Keratinocyte (primary cell): ENCODE measurements around the gene SH3GLB1. TPM values are rescaled to one million over a fixed set of nuclear protein-coding genes. Genes with fewer than 3 reads are reported as not detected.

ENCODE experiments used
- DNase-seq: peaks from one replicate; pipeline ENCODE4 v3.0.0-alpha.2; 2011; ENCODE audit warnings: low read depth, missing footprints, low spot score
- FAIRE-seq: peaks from 2 replicates; lab custom pipeline; 2011; peaks lifted over from hg19 to GRCh38; lab: Jason Lieb, UNC
- H2AFZ ChIP-seq: 2 replicates; pipeline ENCODE4 v1.6.0; 2012; ENCODE audit warnings: low read length, control low read depth, inconsistent platforms; ENCODE audit not compliant: control insufficient read depth
- H3K27ac ChIP-seq: 2 replicates; pipeline ENCODE4 v1.5.1; 2011; ENCODE audit warnings: low read length; ENCODE audit not compliant: control insufficient read depth, insufficient read depth
- H3K27me3 ChIP-seq: 3 replicates; pipeline ENCODE4 v1.6.0; 2011; ENCODE audit warnings: low read length; ENCODE audit not compliant: control insufficient read depth, insufficient read depth; ENCODE audit errors: extremely low read depth
- H3K36me3 ChIP-seq, 2 experiments: 2 replicates in 1 of 2; 3 replicates in 1 of 2; pipeline ENCODE4 v1.5.1; 2011; ENCODE audit warnings: low read length in 2 of 2, mild to moderate bottlenecking in 1 of 2; ENCODE audit not compliant: control insufficient read depth in 2 of 2, insufficient read depth in 2 of 2; ENCODE audit errors: extremely low read depth in 1 of 2
- H3K4me1 ChIP-seq: 3 replicates; pipeline ENCODE4 v1.5.1; 2011; ENCODE audit warnings: low read length; ENCODE audit not compliant: control insufficient read depth, insufficient read depth; ENCODE audit errors: extremely low read depth
- H3K4me2 ChIP-seq: 3 replicates; pipeline ENCODE4 v1.6.0; 2011; ENCODE audit warnings: low read depth, low read length; ENCODE audit not compliant: control insufficient read depth, insufficient read depth; ENCODE audit errors: extremely low read depth
- H3K4me3 ChIP-seq, 3 experiments: fragments of 200-600 bp in 1 of 3; sonication (generic) in 1 of 3; 2 replicates in 2 of 3; 3 replicates in 1 of 3; pipeline ENCODE4 v1.5.1; 2011 to 2016; ENCODE audit warnings: low read length in 3 of 3, mild to moderate bottlenecking in 3 of 3, control low read depth in 2 of 3, inconsistent platforms in 1 of 3, low read depth in 1 of 3, mixed read lengths in 1 of 3, mixed run types in 1 of 3, moderate library complexity in 1 of 3; ENCODE audit not compliant: control insufficient read depth in 2 of 3, insufficient read depth in 2 of 3; ENCODE audit errors: extremely low read depth in 1 of 3
- H3K79me2 ChIP-seq: 2 replicates; pipeline ENCODE4 v1.6.0; 2012; ENCODE audit warnings: low read length; ENCODE audit not compliant: control insufficient read depth, insufficient read depth
- H3K9ac ChIP-seq: 3 replicates; pipeline ENCODE4 v1.6.0; 2011; ENCODE audit warnings: low read length; ENCODE audit not compliant: control insufficient read depth, insufficient read depth; ENCODE audit errors: extremely low read depth
- H3K9me1 ChIP-seq: 3 replicates; pipeline ENCODE4 v1.6.0; 2011; ENCODE audit warnings: low read length; ENCODE audit not compliant: control insufficient read depth, insufficient read depth; ENCODE audit errors: extremely low read depth
- H3K9me3 ChIP-seq: 2 replicates; pipeline ENCODE4 v1.5.1; 2012; ENCODE audit warnings: low read depth, low read length; ENCODE audit not compliant: control insufficient read depth
- H4K20me1 ChIP-seq: 3 replicates; pipeline ENCODE4 v1.6.0; 2011; ENCODE audit warnings: low read length; ENCODE audit not compliant: control insufficient read depth, insufficient read depth; ENCODE audit errors: extremely low read depth
- EZH2 ChIP-seq: IDR thresholded peaks from one replicate; pipeline ENCODE4 v1.6.1; 2012; ENCODE audit warnings: inconsistent platforms, mild to moderate bottlenecking, low read length, moderate library complexity
- dilution Hi-C: fragments of 300-500 bp; cut with MboI; formaldehyde crosslinking; loops from one replicate; pipeline ENCODE4 v1.7.0; 2020; ENCODE audit warnings: low sequenced_read_pairs; ENCODE audit not compliant: extremely low pct_ligation_motif_present
- polyA plus RNA-seq, 5 experiments: library from polyadenylated mRNA; depleted of rRNA in 3 of 5; stranded (reverse) in 3 of 5; stranded (forward) in 1 of 5; unstranded in 1 of 5; fragments of >200 nt; gene quantifications; 1 replicate in 1 of 5; 2 replicates in 3 of 5; 3 replicates in 1 of 5; pipeline versions ENCODE4 v1.2.1 to v1.2.3, GENCODE V29; 2011 to 2012; ENCODE audit warnings: missing spikeins in 2 of 5, low read depth in 1 of 5, low replicate concordance in 1 of 5
- TF ChIP-seq, protein P1 (sequence below), 3 experiments: IDR thresholded peaks in 1 of 3; conservative IDR thresholded peaks in 1 of 3; optimal IDR thresholded peaks in 1 of 3; 2 replicates in 2 of 3; 3 replicates in 1 of 3; pipeline versions ENCODE3 to v1.5.1; 2011; ENCODE audit warnings: low read length in 3 of 3, mild to moderate bottlenecking in 3 of 3, moderate library complexity in 2 of 3, control low read depth in 1 of 3, inconsistent platforms in 1 of 3; ENCODE audit not compliant: insufficient read depth in 2 of 3; ENCODE audit errors: extremely low read depth in 1 of 3

The SH3GLB1 gene
- polyA plus RNA-seq, 1 donor (not counting 4 experiments of a cell fraction or from before 2014, with no cell fraction given): 77.1 TPM

DNA sequence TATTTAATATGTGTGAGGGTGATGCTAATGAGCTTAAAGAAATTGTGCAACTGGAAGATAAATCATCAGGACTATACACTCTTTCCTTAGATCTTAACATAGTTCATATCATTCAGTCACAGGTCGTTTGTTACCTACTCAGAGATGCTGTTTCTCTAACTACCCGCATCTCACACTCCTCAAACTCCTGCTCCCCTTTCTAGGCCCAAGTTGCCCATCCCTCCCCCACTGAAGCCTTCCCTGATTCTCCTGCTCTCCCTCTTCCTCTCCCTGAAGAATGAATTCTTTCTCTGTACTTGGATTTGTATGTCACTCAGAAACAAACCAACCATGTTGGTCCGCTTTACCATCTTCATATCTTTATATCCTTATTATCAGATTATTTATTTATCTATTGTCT lies 9.1 kb downstream of the SH3GLB1 start:
- no peak for DNase-seq
- Histone ChIP-seq H3K27me3 (no peaks in the 10 kb centered on the region), H4K20me1 (peaks cover 7% of the 10 kb centered on the region), H3K9me1 (no peaks in the 10 kb centered on the region), H3K27ac (no peak overlapping the region), H3K4me3 (no peak overlapping the region), H3K4me1 (peaks cover 12% of the 10 kb centered on the region), H3K79me2 (peaks cover 91% of the 10 kb centered on the region), H3K4me2 (peak overlapping the region; percentile 83), H3K9me3 (no peaks in the 10 kb centered on the region), H3K36me3 (peaks cover 0 to 3% of the 10 kb centered on the region in 2 experiments), H2AFZ (no peak overlapping the region), H3K9ac (no peak overlapping the region)
- dilution Hi-C loops: no loop called here
- peak; percentile 39 for FAIRE-seq
- TF ChIP-seq EZH2: no peak
- TF ChIP-seq, protein P1, sequence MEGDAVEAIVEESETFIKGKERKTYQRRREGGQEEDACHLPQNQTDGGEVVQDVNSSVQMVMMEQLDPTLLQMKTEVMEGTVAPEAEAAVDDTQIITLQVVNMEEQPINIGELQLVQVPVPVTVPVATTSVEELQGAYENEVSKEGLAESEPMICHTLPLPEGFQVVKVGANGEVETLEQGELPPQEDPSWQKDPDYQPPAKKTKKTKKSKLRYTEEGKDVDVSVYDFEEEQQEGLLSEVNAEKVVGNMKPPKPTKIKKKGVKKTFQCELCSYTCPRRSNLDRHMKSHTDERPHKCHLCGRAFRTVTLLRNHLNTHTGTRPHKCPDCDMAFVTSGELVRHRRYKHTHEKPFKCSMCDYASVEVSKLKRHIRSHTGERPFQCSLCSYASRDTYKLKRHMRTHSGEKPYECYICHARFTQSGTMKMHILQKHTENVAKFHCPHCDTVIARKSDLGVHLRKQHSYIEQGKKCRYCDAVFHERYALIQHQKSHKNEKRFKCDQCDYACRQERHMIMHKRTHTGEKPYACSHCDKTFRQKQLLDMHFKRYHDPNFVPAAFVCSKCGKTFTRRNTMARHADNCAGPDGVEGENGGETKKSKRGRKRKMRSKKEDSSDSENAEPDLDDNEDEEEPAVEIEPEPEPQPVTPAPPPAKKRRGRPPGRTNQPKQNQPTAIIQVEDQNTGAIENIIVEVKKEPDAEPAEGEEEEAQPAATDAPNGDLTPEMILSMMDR (optimal IDR thresholded peaks at IDR 0.05 in 1 of 3, IDR thresholded peaks at IDR 0.05 in 1 of 3, conservative IDR thresholded peaks at IDR 0.05 in 1 of 3; ENCODE audit: extremely low read depth in 1 of 3, insufficient read depth in 2 of 3, low read length in 3 of 3): no peak

DNA sequence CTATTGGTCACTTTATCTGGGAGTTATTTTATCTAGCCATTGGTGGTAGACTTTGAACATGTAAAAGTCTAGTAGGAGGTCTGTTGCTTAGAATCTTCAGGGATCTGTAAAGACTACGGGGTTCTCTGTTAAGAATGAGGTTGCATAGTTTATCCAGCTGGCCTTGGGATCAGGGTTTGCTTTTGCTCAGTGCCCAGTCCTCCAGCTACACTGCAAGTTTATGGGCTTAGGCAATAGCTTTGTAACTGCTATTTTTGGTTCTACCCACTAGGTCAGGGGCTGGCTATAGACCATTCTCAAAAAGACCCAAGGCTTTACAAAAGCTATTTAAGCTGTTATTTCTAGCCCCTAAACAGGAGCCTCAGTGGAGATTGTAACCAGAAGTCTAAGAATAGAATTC lies 9.8 kb downstream of the SH3GLB1 start:
- TF ChIP-seq EZH2: no peak
- TF ChIP-seq, protein P1 (optimal IDR thresholded peaks at IDR 0.05 in 1 of 3, IDR thresholded peaks at IDR 0.05 in 1 of 3, conservative IDR thresholded peaks at IDR 0.05 in 1 of 3; ENCODE audit: extremely low read depth in 1 of 3, insufficient read depth in 2 of 3, low read length in 3 of 3): no peak
- no peak for FAIRE-seq
- Histone ChIP-seq H3K9me1 (no peaks in the 10 kb centered on the region), H3K27me3 (no peaks in the 10 kb centered on the region), H3K27ac (peak overlapping the region; percentile 67), H4K20me1 (peaks cover 7% of the 10 kb centered on the region), H2AFZ (no peak overlapping the region), H3K79me2 (peaks cover 88% of the 10 kb centered on the region), H3K9me3 (no peaks in the 10 kb centered on the region), H3K36me3 (peaks cover 0 to 4% of the 10 kb centered on the region in 2 experiments), H3K4me2 (peak overlapping the region; percentile 83), H3K4me3 (peak overlapping the region; percentile 6 to 61 (median 40)), H3K4me1 (peaks cover 12% of the 10 kb centered on the region), H3K9ac (peak overlapping the region; percentile 57)
- DNase-seq: no peak
- dilution Hi-C loops: no loop called here
